IPS-18a (cell line): ENCODE results near the gene SKAP1.
"Not testable (repeated sequence)": the region's sequence is repeated elsewhere in the genome, so short reads cannot be mapped to it uniquely, and the experiment has no call there.

Experiments
- H3K27ac ChIP-seq: one replicate; pipeline ENCODE4 v1.5.1; 2013; ENCODE audit warnings: low read length
- H3K27me3 ChIP-seq: one replicate; pipeline ENCODE4 v1.6.1; 2013; ENCODE audit warnings: mild to moderate bottlenecking, low read length; ENCODE audit not compliant: control insufficient read depth, insufficient read depth
- H3K36me3 ChIP-seq: one replicate; pipeline ENCODE4 v1.6.1; 2013; ENCODE audit warnings: low read depth, low read length; ENCODE audit not compliant: control insufficient read depth
- H3K4me1 ChIP-seq: one replicate; pipeline ENCODE4 v1.6.1; 2013; ENCODE audit warnings: low read depth, low read length; ENCODE audit not compliant: control insufficient read depth
- H3K4me3 ChIP-seq: one replicate; pipeline ENCODE4 v1.5.1; 2013; ENCODE audit warnings: low read length
- H3K9ac ChIP-seq: one replicate; pipeline ENCODE4 v1.6.1; 2013; ENCODE audit warnings: mild to moderate bottlenecking, low read length, moderate library complexity
- H3K9me3 ChIP-seq: one replicate; pipeline ENCODE4 v1.6.1; 2013; ENCODE audit warnings: low read depth, low read length; ENCODE audit not compliant: control insufficient read depth

The SKAP1 gene

DNA sequence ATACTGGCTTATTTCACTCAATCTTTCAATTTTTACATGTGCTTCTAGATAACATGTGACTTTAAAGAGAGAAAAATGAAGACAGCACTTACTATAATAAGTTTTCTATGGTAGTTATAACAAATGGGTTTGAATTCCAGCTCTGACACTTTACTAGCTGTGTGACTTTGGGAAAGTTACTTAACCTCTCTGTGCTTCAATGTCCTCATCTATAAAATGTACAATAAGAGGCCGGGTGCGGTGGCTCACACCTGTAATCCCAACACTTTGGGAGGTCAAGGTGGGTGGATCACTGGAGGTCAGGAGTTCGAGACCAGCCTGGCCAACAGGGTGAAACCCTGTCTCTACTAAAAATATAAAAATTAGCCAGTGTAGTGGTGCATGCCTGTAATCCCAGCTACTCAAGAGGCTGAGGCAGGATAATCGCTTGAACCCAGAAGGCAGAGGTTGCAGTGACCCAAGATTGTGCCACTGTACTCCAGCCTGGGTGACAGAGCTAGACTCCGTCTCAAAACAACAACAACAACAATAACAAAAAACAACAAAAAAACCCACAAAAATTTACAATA lies 184.5 kb downstream of the SKAP1 start:
- not testable (repeated sequence) for H3K36me3 ChIP-seq, H3K4me1 ChIP-seq, H3K4me3 ChIP-seq, H3K27me3 ChIP-seq, H3K9ac ChIP-seq, H3K9me3 ChIP-seq, H3K27ac ChIP-seq

DNA sequence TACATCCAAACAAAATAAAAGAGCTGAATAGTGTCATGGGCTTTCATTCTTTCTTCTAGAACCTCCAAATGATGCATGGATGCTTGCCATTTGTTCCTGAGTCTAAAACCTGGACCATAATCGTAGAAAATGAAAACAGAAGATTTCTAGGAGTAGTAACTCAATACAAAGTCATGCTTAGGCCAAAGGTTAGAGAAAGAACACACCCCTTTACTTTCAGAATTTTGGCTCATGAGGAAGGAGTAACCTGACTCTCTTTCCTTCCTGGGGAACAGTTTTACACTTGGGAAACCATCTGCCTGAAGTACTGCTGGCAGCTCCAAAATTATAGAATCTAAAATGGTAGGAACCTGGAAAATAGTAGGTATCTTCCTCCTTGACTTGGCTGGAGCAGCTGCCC lies 185.2 kb downstream of the SKAP1 start:
- Histone ChIP-seq H3K36me3 (no peaks in the 10 kb centered on the region), H3K27me3 (no peaks in the 10 kb centered on the region), H3K4me3 (no peak overlapping the region), H3K4me1 (peaks cover 7% of the 10 kb centered on the region), H3K9me3 (no peaks in the 10 kb centered on the region), H3K9ac (no peak overlapping the region), H3K27ac (no peak overlapping the region)

DNA sequence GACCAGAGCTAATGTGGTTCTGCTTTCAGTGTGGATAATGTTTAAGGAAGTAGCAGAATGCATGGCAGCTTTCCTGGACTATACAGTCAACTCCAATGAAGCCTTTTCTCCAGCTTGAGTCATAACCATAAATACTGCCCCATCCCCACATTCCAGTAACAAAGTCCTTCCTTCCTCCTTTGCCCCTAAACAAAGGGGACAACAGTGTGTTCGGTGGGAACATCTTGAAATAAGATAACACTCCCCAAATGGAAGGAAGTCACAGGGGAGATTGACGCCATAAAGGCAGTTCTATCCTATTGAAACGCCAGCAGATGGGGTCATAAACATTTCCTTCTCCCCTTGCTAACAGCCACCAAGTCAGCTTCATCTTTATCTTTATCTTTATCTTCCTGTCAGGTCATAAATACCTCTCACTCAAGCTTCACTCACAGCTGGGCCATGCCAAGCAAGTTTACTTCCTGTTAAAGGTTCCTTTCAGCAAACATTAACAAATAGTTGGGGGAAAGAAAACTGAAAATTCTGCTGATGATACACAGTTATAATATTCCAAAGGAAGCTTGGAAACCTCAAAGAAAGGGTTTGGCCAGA lies 185.8 kb downstream of the SKAP1 start:
- H3K36me3 ChIP-seq, result no peaks in the 10 kb centered on the region
- peaks cover 7% of the 10 kb centered on the region for H3K4me1 ChIP-seq
- no peaks in the 10 kb centered on the region for H3K9me3 ChIP-seq
- H3K27me3 ChIP-seq, result no peaks in the 10 kb centered on the region
- no peak overlapping the region for H3K4me3 ChIP-seq
- H3K9ac ChIP-seq, result no peak overlapping the region
- H3K27ac ChIP-seq, result no peak overlapping the region

DNA sequence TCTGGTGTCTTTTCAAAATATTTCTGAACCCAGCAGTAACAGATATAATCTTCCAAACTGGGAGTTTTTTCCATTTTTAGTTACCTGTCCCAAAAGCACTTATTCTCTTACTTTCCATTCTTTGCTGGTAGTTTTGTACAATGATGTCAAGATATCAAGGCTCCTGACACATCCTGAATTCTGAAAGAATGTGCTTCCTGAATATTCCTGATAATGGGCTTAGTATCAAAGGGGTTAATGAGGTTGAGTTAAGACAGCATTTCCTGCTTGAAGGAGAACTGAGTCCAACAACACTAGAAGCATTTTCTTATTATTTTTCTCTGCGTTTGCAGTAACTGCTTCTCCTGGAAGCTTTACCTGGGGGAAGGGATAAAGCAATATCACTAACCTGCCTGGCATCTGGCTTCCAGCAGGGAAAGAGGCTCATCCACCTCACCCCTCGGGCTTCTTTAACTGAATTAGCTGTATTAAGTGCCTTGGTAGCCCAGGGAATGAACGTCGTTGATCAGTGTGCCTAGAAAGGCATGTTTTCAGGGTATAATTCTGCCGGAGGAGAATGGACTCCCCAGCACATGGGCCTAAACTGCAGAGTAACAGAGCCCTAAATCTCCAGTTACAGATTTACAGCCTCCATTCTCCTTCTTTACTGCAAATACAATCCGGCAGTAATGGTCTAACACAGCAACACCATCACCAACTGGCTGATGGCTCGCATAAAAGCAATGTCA lies 188.1 kb downstream of the SKAP1 start:
- Histone ChIP-seq H3K27ac (no peak overlapping the region), H3K9ac (no peak overlapping the region), H3K36me3 (no peaks in the 10 kb centered on the region), H3K27me3 (no peaks in the 10 kb centered on the region), H3K4me1 (peaks cover 7% of the 10 kb centered on the region), H3K4me3 (no peak overlapping the region), H3K9me3 (no peaks in the 10 kb centered on the region)

DNA sequence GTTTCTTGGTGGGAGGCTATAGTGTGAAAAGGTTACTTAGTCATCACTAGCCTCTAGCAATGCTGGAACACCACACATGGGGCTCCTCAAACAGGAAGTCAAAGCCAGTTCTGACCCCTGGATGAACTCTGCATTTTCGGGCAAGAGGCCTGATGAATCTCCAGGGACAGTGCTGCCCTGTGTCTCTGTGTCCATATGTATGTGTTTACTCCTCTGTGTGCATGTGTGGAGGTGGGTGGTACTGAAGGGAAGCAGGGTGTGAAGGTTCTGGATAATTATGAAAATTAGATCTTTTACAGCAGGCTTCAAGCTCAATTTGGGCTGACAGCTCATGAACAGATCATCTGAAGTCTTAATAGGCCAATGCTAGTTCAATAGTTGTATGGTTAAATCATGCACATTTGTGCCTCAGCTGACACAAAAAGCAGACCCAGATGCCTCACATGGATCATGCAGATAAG lies 188.9 kb downstream of the SKAP1 start:
- Histone ChIP-seq H3K4me3 (no peak overlapping the region), H3K4me1 (peaks cover 7% of the 10 kb centered on the region), H3K9me3 (no peaks in the 10 kb centered on the region), H3K9ac (no peak overlapping the region), H3K36me3 (no peaks in the 10 kb centered on the region), H3K27ac (no peak overlapping the region), H3K27me3 (no peaks in the 10 kb centered on the region)

DNA sequence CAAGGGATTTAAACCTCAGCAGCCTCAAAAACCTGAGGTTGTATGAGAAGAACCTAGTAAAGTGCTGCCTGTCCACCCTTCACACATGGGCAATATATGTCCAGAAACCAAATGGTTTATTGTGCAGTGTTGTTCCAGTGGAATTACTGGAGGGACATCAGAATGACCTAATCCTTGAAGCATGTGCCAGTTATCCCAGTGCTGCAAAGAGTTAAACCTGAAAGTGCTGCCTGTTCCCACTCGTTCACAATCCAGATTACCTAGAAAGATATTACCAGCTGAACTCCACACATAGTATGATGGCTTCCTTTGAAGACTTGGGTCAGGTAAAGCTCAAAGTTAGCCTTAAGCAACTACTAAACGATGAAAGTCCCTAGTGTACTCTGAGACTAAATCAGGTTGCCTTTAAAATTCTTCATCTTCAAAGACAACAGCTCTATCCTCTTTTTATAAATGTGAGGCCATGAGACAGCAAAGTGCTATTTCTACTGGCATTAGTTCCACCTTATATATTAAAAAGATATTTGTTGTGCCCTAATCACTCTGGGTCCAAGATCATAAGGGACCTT lies 189.4 kb downstream of the SKAP1 start:
- Histone ChIP-seq H3K27me3 (no peaks in the 10 kb centered on the region), H3K4me3 (no peak overlapping the region), H3K9me3 (no peaks in the 10 kb centered on the region), H3K4me1 (peaks cover 7% of the 10 kb centered on the region), H3K9ac (no peak overlapping the region), H3K36me3 (no peaks in the 10 kb centered on the region), H3K27ac (no peak overlapping the region)

DNA sequence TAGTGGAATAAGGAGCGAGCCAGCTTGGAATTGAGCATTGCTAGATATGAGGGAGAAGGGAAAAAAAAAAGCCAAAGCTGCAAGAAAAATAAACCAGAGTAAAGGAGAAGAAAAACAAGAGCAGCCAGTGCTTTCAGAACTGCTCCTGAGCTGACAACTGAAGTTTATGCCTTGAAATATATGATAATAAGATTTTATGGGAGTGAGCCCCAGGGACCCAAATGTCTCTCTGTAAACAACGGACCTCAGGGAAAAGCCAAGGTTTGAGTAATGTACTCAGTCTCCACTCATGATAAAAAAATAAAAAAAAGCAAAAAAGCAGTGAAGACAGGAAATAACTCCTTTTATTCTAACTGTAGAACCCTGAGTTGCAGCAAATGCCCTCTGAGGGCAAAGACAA lies 189.9 kb downstream of the SKAP1 start:
- Histone ChIP-seq H3K27me3 (no peaks in the 10 kb centered on the region), H3K4me1 (peaks cover 7% of the 10 kb centered on the region), H3K27ac (no peak overlapping the region), H3K9me3 (no peaks in the 10 kb centered on the region), H3K9ac (no peak overlapping the region), H3K36me3 (no peaks in the 10 kb centered on the region), H3K4me3 (no peak overlapping the region)

DNA sequence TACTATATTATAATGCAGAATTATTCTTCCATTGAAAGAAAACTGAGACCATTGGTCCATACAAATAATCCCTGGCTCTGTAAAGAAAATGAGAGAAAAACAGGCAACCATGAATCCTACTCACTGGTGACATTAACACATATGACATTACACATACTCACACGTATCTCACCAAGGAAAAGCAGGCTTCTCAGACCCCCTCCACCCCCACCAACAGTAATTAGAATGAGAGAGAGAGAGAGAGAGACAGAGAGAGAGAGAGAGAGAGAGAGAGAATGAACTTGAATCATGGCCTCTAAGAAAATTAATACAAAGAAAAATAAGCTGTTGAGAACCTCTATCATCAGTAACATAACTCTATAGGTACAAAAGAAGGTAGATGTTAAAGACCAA lies 190.4 kb downstream of the SKAP1 start:
- Histone ChIP-seq H3K9ac (no peak overlapping the region), H3K27ac (no peak overlapping the region), H3K36me3 (no peaks in the 10 kb centered on the region), H3K27me3 (no peaks in the 10 kb centered on the region), H3K4me1 (peaks cover 7% of the 10 kb centered on the region), H3K4me3 (no peak overlapping the region), H3K9me3 (no peaks in the 10 kb centered on the region)

DNA sequence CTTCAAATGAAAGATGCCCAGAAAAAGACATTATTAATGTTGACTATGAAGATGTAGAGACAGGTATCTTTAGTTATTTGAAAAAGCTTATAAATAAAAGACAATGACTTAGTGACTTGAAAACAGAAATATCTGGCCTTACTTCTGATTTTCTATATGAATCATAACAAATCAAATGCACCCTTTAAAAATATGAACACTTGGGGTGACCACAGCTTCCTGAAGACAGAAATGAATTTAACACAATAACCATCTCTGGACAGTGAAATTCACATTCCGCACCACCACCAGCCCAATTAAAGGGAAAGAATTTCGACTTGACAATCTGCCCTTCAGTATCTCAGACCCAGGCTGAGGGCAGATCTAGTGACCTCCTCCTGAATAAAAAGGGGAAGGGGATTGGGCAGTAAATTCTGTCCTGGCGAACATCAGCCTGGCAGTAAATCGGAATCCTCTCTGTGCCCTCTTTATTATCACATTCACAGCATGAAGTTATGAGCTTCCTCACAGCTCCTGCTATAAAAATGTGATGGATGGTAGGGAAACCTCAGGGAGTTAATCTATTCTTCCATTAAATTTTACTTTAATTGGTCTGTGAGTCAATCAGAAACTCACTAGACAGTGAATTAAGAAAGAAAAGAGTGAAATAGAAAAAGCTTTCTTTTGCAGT lies 190.9 kb downstream of the SKAP1 start:
- Histone ChIP-seq H3K9ac (no peak overlapping the region), H3K4me1 (peaks cover 3% of the 10 kb centered on the region)

DNA sequence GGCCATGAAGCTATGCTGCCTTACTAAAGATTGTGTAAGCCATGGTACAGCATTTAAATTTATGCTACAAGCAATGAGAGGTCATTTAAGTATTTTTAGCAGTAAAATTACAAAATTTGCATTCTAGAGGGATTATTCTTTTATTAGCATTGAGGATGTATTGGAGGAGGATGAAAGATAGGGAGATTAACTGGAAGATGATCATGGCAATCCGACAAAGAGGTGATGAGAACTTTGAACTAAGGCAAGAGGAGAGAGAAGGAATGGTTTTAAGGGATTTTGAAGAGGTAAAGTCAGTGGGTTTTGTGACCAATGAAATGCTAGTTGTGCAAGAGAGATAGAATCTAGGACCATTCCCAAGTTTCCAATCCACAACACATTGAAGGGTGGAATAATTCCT lies 192.6 kb downstream of the SKAP1 start:
- no peaks in the 10 kb centered on the region for H3K4me1 ChIP-seq
- no peaks in the 10 kb centered on the region for H3K27me3 ChIP-seq
- H3K9me3 ChIP-seq, result no peaks in the 10 kb centered on the region
- no peak overlapping the region for H3K4me3 ChIP-seq
- no peaks in the 10 kb centered on the region for H3K36me3 ChIP-seq
- H3K9ac ChIP-seq, result no peak overlapping the region
- no peak overlapping the region for H3K27ac ChIP-seq

More for the DNA sequence above, 190.9 kb downstream of the SKAP1 start:
- Histone ChIP-seq H3K27me3 (no peaks in the 10 kb centered on the region), H3K36me3 (no peaks in the 10 kb centered on the region), H3K9me3 (no peaks in the 10 kb centered on the region), H3K4me3 (no peak overlapping the region), H3K27ac (no peak overlapping the region)

DNA sequence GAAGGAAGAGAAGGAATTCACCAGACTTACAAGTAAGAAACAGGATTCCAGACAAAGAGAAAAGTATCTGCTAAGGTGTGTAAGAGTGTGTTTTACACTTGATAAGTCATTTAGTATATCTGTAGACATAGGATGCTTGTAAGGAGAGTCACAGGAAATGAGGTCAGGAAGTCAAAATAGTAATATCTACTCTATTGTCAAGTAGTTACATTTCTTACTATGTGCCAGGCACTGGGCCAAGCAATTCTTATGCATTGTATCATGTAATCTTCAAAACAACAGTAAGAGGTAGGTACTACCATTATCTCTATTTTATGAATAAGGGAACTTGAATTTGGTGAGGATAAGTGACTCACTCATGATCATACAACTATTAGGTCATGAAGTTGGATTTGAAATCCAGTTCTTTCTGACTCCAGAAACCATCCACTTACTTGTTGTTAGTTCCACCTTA lies 193.3 kb downstream of the SKAP1 start:
- no peaks in the 10 kb centered on the region for H3K36me3 ChIP-seq
- H3K9ac ChIP-seq, result no peak overlapping the region
- no peaks in the 10 kb centered on the region for H3K27me3 ChIP-seq
- no peaks in the 10 kb centered on the region for H3K4me1 ChIP-seq
- no peaks in the 10 kb centered on the region for H3K9me3 ChIP-seq
- H3K4me3 ChIP-seq, result no peak overlapping the region
- H3K27ac ChIP-seq, result no peak overlapping the region
